Stimulated activated naive CD8-positive, alpha-beta T cell treated with anti-CD3 and anti-CD28 coated beads, Interleukin-15, Interleukin-2, amounts not matched to agents 100 U/mL and 50 U/mL, for 24 hours (primary cell): Measurements from ENCODE around the gene C10orf105.

ENCODE experiments used
- ATAC-seq: fragments of 150-1000 bp; cut with Tn5 transposase; one replicate; pipeline ENCODE4 v1.10.0; 2021
- DNase-seq: peaks from one replicate; pipeline ENCODE4 v3.0.0; 2021

The C10orf105 gene

DNA sequence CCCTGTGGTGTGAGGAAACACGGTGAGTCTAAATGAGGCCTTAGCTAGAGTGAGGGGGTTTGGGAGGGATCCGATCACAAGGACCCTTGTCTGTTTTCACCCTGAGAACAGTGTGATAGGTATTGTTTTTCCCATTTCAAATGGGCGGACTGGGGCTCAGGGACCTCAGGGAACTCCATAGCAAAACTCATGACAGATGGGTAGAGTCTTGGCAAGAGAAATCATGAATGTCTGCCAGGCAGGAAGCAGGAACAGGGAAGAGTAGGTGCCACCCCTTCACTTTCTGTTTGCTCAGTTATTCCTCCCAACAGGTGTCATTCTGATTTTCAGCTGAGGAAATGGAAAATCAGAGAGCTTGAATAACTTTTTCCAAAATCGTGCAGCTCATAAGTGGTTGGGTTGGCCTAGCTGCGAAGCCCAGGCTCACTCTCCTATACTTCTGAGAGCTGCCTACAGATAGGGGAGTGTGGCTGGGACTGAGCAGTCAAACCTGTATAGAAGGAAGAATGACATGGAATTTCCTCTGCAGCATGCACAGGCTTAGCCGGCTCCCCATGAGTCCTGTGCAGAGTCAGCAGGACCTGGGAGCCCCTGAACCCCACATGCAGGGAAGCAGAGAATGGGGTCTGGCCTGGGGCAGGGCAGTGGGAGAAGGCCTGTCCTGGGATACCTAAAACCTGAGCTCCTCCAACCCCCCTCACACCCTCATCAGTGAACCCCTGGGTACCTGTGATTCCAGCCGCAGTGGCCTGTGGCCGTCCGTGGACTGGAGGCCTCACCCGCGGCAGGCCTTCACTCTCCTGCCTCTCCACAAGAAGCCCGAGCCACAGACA is 17.6 kb upstream of the C10orf105 start:
- ATAC-seq = peak; percentile 89
- DNase-seq = peak; percentile 57

DNA sequence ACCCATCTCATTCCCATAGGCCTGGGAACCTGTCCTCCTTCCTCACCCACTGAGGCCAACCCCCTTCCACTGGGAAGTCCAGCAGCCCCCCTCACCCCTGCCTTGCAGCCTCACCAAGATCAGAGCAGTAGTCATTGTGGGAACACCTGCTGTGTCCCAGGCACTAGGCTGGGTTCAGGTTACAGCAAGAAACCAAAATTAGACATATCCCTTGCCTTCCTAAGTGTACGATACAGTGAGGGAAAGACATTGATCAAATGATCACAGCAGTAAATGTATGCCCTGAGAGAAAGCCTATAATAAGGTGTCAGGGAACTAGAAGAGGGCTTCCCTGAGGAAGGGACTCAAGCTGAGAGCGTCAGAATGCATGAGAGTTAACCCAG is 17.0 kb upstream of the C10orf105 start:
- no peak for ATAC-seq
- DNase-seq = no peak

DNA sequence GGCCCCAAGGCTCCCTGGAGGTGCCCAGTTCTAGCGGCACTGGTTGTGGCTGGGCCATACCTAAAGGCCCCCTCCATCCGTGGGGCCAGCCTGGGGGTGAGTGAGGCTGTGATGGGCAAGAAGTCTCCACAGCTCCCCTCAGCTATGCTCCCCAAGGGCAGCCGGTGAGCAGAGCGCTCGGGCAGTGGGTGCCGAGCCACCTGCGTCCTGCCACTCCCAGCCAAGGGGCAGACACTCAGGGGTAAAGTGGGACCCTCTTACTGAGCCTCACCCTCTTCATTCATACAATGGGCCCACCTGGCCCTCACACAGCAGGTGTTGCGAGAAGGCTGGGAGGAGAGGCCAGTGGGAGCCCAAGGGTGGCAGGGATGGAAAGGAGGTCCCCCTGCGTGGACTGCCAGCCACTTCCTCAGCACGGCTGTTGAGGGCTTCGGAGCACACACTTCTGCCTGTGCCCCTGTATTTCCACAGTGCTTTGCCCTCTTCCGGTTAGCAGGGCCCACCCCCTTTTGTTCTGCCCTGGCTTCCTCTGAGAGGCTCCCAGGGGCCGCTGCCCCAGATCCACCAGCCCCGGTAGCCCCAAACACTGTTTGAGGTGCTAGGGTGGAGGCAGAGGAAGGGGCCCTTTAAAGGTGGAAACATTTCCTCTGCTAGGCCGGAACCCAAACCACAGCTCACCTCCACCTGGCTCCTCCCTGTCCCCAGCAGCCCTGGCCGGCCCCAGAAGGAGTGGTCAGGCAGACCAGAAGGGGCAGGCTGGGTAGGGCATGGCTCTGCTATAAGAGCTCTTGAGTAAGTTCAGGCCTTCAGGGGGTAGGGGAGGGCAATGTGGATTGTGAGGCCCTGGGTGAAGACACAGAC is 16.4 kb upstream of the C10orf105 start:
- ATAC-seq (peak; percentile 72), DNase-seq (peak; percentile 75)

DNA sequence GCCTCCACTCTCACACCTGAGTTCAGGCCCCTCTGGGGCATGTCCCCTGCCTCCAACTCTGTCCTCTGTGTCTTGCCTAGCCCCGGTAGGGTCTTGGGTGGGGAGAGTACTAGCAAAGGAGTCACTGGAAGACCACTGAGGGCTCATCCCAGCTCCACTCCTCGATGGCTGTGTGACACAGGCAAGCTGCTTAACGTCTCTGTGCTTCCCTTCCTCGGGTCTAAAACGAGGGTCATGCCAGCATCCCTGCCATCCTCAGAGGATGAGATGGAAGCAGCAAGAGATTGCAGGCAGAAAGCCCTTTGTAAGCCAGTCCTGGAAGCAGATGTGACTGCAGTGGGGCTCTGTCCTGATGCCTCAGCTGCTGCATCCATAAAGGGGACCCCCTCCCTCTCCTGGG is 15.2 kb upstream of the C10orf105 start:
- ATAC-seq = no peak
- DNase-seq = no peak

DNA sequence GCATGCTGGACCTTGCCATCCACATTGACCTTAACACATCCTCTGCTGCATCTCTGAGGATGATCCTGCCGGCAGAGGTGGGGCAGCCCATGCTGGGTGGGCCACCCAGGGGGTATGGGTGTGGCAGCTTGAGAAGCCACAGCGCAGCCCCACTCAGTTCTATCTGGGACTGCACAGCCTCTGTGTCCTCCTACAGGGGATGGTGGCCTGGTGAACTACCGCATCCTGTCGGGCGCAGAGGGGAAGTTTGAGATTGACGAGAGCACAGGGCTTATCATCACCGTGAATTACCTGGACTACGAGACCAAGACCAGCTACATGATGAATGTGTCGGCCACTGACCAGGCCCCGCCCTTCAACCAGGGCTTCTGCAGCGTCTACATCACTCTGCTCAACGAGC is 12.2 kb upstream of the C10orf105 start:
- peak; percentile 56 for DNase-seq
- ATAC-seq = no peak

DNA sequence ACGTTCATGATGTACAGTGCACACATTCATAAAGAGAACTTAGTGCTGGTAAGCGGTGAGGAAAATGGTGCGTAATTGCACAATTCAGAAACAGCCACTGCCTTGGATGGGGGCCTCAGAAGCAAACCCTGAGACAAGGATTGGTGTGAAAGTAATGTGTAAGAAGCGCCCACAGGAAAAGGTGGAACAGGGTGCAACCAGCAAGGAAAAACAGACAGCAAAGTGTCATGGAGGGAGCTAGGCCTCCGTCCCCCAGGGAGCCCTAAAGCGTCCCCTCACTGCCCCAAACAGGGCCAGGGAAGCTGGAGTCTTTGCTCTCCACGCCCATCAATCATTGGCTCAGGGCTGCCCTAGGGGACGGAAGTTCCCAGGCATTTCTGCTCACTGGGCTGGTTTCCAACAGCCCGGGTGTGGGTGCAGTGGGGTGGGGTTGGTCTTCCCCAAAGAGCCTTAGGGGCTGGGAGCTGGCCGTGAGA is 9.6 kb upstream of the C10orf105 start:
- DNase-seq (peak; percentile 54), ATAC-seq (no peak)

DNA sequence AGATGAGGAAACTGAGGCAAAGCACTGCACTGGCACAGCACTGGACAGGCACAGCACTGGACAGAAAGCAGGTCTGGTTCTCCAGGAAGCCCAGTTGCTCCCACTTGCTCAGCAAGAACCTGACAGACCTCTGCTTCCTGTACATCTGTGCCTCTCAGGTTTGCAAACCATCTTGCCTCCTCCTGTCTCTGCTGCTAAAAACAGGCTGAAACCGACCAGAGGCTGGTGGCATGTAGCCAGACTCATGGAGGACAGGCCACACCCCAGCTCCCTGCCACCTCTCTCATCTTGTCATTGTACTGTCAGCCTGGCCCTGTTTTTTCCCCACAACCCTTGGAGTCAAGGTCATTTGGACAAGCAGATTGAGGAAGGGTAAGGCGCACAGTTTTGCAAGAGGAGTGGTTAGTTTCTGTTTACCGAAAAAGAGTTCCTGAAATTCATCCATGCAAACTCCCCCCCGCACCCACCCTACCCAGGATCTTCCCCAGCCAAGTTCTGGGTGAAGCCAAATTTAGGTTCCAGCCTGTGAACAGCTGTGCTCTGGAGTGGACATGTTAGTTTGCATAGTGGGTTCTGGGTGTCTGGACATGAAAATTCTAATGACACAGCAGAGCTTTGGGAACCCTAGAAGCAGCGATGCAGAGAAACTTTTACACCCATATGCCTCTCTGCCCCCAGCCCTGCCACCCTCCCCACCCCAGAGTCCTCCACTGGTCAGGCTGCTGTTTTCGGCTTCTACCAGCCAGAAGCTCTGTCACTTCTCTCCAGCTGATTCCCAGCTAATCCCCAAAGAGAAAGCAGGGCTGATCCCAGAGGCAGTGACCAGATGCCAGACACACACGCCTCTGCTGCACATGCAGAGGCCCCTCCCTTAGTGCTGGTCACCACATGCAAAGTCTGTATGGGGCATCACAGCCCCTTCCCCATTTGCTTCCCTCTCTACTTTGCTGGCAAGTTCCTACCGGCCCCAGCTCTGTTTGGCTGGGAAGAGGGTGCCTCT is 8.5 kb upstream of the C10orf105 start:
- ATAC-seq (no peak), DNase-seq (peak; percentile 66)

DNA sequence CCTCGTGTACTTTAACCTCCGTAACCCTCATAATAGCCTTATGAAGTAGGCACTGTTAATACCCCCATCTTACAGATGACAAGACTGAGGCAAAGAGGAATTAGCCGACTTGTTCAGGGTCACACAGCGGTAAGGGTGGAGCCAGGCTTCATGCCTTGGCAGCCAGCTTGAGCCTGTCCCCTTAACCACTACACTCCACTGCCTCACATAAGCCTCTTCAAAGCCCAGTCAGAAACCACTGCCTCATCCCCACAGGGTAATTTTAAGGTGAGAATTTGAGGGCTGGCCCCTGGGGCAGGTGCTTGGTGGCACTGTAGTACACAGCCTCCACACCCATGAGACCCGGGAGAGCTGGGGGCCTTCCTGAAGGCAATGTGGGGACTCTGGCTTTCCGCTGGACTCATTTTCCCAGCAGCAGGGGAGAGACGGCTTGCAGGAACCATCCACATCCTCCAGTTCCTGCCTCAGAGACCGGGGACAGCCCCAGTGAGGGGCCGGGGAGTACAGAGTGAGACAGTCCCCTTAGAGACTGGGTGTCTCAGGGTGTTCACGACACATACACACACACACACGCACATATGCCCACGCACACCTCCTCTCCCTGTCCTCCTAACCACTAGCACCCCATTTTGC is 7.6 kb upstream of the C10orf105 start:
- DNase-seq (peak; percentile 70), ATAC-seq (peak; percentile 29)

DNA sequence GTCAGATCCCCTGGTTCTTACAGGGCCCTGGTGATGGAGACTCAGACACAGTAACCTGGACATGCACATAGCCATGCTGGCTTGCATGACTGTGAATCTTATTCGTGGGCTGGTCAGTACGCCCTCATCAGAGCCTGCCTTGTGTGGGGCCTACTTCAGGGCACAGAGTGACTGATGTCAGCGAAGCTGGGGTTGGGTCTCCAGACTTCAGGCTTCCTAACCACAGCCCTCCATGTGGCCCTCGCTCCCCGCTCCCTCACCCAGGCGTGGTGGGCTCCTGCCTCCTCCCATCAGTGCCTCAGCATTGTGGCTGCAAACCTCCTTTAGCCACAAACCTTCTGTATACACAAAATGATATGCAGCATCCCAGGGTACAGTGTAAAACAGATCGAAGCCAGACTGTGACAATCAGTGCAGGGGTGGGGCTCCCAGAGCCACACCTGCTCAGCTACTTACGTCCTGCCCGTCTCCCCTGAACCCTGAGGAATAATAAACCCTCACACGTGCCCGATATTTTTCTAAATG is 7.1 kb upstream of the C10orf105 start:
- peak; percentile 76 for DNase-seq
- peak; percentile 40 for ATAC-seq

DNA sequence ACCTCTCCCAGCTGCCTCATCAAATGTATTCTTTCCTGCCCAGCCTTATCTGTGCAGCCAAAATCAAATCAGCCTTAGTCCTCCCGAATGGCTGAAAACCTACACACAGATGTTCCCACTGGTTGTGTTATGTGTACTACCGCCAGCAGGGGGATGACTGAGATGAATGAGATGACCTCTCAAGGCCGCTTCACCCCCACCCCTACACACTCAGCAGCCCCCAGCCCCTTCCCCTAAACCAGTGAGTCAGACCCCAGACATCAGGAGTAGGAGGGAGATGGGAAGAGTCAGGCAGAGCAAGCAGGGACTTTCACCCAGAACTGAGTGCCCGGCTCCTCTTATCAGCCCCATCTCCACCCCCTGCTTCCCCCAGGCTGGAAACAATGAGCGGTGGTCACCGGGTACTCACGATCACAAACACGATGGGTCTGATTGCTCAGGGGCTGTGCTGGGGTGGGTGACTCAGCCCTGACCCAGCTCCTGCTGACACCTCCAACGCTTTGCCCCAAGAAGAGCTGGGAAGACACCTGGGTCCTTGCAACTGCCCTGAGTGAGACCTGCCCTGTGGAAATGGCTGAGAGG is 6.5 kb upstream of the C10orf105 start:
- ATAC-seq = peak; percentile 78
- DNase-seq = peak; percentile 86

DNA sequence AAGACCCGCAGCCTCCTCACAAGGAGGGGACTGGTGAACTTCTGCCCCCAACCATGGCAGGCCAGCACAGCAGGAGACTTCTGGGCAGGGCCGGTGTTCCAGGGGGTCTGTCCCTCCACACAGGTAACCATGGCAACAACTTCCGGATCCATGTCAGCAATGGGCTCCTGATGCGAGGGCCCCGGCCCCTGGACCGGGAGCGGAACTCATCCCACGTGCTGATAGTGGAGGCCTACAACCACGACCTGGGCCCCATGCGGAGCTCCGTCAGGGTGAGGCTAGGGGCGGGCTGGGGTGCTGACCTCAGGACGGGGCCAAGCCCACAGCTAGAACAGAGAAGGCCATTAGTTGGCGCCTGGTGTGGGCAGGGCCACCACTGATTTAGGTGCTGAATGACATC is 5.7 kb upstream of the C10orf105 start:
- no peak for DNase-seq
- ATAC-seq = no peak

DNA sequence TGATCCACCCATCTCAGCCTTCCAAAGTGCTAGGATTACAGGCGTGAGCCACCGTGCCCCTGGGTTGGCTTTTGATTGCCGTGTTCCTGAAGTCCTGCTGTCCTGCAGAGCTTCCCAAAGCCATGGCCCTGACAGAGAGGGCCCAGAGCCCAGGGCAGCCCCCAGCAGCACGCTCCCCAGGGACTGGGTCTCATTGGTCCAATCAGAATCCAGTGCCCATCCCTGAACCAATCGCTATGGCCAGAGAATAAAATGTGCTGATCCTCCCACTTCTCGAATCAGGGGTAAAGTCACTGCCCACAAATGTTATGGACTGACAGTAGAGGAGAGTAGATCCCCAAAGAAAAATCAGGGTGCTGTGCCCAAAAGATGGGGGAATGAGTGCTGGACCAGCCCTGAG is 5.0 kb upstream of the C10orf105 start:
- DNase-seq (no peak), ATAC-seq (no peak)

DNA sequence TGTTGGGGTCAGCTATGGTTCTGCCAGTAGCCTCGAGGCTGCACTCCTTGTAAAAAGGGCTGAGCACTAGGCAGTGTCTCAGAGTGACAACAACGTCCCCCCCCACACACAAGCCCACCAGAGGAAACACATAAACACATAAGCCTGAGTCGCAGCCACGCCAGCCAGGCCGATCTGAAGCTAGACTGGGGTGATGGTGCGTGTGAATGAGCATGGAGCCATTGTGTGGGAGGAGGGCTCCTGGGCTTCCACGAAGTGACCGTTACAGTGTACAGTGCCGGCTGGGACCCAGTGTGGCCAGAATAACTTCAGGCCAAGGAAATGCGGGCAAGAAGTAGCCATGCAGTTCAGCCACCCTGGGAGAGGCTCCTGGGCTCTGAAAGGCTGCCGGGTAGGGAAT is 3.7 kb upstream of the C10orf105 start:
- ATAC-seq = no peak
- DNase-seq = no peak

DNA sequence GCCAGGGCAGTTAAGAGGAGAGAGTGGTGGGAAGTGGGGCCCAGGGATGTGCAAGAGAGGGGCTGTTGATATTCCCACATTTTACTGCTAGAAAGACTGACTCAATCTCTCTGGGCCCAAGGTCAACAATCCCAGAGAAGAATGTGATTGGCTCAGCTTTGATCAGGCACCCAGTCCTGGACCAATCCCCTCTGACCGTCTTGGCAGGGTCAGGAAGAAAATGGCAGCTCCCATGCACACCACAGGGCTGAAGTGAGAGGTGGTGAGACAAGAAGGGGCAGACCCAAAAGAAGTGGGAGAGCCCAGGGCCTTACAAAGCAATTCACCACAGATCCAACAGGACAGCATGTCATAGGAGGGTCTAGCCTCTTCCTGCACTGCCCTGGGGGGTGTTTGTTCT is 3.3 kb upstream of the C10orf105 start:
- DNase-seq = no peak
- ATAC-seq = no peak

DNA sequence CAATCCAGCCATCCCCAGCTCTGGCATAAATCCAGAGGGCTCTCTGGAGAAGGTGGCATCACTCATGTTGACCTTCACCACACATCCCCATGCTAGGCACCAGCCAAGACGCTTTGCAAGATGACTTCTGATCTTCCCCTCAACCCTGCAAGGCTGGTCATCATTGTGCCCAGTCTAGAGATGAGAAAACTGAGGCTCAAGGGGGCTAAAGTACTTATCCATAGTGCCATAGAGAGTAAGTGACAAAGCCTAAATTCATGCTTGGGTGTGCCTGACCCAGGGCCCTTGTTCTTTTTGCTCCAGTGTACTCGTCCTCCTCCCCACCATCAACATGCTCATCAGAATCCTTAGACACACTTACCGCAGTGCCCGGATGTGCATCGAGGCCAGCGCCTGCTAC is 1.7 kb upstream of the C10orf105 start:
- DNase-seq = no peak
- ATAC-seq = no peak

DNA sequence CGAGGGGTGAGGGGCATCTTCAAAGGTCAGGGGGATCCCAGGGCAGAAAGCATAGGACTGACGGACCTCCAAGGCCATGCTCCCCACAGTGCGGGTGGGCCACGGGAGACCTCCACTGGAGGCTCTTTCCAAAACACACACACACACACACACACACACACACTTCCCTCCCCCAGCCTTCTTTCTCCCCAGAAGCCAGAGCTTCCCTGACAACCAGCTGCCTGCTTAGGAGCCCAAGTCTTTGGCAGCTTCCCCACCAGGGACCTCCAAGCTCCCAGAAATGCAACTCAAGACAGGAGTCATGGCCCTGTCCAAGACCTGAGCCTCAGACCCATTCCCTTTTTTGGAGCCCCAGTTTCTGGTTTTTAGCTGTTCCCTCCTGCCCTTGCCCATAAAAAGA is 710 bp upstream of the C10orf105 start:
- ATAC-seq (no peak), DNase-seq (no peak)

DNA sequence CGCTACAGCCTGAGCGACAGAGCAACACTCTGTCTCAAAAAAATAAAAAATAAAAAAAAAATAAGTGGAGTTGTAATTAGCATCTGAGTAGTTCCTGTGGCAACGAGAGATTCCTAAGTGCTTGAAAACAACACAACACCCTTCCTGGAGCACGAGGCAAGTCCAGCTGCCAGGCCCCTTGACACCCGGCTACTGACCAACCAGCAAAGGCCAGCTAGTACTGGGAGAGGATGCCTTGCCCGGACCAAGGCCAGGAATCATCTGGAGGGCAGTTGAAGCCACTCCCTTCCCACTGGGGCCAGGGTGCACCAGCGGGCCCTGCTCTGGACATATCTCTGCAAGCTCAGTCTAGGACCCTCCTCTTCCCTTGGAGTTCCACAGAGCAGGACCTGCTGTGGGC is 536 bp downstream of the C10orf105 start:
- ATAC-seq (no peak), DNase-seq (no peak)

DNA sequence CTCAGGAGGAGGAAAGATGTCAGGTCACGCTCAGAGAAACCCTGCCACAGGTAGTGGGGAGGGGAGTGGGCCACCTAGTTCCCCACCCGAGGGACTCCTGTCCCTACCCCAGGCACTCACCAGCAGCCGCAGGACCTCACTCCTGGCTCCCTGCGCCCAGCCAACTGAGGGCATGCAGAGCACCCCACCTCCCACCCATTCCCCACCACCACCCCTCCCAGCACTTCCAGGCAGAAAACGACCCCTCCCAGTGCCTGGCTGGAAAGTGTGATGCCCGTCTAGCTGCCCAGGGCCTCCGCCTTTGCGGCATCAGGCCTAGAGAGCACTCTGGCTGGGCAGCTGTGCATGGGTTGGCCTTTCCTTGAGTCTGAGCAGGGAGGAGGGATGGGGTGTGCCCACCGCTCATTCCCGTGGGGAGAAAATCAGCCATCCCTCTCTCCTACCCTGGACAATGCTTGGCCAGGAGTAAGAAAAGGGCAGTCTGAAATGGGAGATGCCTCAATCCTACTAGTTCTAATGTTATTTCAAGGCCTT is 1.3 kb downstream of the C10orf105 start:
- DNase-seq (no peak), ATAC-seq (no peak)

DNA sequence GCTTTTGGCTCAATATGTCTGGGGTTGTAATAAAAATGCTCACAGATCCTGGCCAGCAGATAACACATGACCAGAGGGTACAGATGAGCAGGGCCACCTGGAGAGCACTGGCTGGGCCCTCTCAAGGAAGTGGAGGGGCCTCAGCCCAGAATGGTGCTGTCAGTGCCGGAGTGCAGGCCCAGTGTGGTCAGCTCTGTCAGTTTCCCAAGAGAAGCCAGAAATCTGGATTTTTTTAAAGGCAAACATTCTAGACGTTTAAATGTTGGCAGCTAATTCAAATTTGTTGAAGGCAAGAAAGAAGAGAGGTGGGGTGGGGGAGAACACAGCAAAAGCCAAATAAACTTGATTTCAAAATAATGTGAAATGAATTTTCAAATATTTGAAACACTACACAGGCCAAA is 2.0 kb downstream of the C10orf105 start:
- ATAC-seq (no peak), DNase-seq (no peak)

DNA sequence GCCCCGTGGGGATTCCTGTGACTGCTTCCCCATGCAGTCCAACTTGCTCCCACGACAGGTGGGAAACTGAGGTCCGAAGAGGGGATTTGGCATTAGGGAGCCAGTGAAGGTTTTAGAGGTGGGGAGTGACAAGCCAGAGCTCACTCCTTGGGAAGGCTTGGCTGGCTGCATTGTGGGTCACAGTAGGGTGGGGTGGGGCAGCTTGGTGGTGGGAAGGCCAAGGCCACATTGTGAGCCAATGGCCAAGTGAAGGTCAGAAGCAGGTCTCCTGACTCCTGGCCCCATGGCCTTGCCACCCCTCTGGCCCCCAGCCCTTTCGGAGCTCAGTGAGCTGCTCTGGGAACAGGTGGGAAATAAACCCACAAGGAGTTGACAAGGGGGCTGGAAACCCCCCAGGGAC is 2.5 kb downstream of the C10orf105 start:
- no peak for DNase-seq
- no peak for ATAC-seq

DNA sequence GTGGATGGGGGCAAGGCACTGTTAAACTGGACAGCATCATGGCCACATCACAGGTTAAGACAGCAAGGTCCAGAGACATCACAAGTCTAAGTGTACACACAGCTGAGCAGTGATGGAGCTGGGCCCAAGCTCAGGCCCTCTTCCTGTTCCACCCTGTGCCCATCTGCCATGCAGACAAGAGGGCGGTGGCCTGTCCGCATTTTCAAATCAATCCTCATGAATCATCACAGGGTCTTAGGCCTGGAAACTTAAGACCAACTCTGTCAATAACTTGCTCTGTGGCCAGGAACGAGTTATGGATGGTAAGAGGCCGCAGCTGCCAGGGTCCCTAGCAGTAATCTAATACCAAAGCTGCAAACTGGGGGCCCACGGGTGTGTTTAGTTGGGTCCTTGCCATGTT is 3.2 kb downstream of the C10orf105 start:
- DNase-seq = no peak
- no peak for ATAC-seq
